Measurements from ENCODE around the gene GM2A.

GM2A gene

DNA sequence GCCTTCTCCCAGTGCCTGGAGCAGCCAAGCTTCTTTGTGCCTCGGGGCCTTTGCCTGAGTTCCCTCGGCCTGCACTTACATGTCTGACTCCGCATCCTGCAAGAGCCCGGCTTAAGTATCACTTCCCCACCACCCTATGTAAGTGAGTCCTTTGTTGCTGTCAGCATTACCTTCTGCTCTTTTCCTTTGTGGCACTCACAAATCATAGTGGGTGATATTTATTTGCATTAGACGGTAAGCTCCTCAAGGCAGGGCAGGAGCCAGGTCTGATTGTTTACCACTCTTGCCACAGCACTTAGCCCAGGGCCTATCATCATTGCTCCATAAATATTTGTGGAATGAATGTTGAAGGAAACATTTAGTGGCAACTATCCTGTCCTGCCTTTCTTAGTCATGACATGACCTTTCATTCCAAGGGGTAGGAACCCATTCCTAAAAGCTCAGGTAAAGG is 4.8 kb downstream of the GM2A start:
- TF ChIP-seq, protein P1, sequence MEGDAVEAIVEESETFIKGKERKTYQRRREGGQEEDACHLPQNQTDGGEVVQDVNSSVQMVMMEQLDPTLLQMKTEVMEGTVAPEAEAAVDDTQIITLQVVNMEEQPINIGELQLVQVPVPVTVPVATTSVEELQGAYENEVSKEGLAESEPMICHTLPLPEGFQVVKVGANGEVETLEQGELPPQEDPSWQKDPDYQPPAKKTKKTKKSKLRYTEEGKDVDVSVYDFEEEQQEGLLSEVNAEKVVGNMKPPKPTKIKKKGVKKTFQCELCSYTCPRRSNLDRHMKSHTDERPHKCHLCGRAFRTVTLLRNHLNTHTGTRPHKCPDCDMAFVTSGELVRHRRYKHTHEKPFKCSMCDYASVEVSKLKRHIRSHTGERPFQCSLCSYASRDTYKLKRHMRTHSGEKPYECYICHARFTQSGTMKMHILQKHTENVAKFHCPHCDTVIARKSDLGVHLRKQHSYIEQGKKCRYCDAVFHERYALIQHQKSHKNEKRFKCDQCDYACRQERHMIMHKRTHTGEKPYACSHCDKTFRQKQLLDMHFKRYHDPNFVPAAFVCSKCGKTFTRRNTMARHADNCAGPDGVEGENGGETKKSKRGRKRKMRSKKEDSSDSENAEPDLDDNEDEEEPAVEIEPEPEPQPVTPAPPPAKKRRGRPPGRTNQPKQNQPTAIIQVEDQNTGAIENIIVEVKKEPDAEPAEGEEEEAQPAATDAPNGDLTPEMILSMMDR (IDR thresholded peaks at IDR 0.05; ENCODE audit: low read depth, low read length, poor library complexity, severe bottlenecking) = no peak
- no peak for TF ChIP-seq EZH2phosphoT487 (IDR thresholded peaks at IDR 0.05; ENCODE audit: borderline replicate concordance, low read length)
- Histone ChIP-seq H3K4me3 (ENCODE audit: low read length) (peak overlapping the region; percentile 45), H3K4me1 (ENCODE audit: control insufficient read depth, low read length) (peaks cover 52% of the 10 kb centered on the region)

DNA sequence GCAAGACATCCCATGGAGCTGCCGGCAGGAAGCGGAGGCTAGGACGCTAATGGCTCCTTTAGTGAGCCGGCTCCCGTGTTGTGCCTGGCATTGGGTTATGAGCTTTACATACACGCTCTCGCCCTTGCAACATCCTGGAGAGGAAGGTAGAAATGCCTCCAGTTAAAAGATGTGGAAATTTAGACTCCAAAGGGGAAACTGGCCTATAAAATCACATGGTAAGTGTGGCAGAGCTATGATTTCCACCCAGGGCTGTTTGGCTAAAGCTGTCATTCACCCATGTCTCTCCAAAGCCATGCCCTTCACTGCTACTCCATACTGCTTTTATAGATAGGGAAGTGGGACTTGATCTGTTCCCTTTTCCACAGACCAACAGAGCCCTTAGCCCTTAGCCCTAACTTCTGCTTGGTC is 5.2 kb downstream of the GM2A start:
- Histone ChIP-seq H3F3A (ENCODE audit: control insufficient read depth, insufficient read depth) (0 out of 2 replicates have a peak, but pooled peaks cover 8% of the 10 kb centered on the region), H3K4me2 (ENCODE audit: low read length) (peak overlapping the region; percentile 93)

More for the DNA sequence above, 4.8 kb downstream of the GM2A start:
- no peaks in the 10 kb centered on the region for H3K9me3 ChIP-seq (ENCODE audit: control insufficient read depth, insufficient read depth, low read length)
- peak overlapping the region; percentile 93 for H3K4me2 ChIP-seq (ENCODE audit: low read length)
- H3K27ac ChIP-seq (ENCODE audit: low read depth, low read length) = peak overlapping the region; percentile 77
- peaks cover 67% of the 10 kb centered on the region for H3K79me2 ChIP-seq (ENCODE audit: control insufficient read depth, low read length)
- 0 out of 2 replicates have a peak, but pooled peaks cover 8% of the 10 kb centered on the region for H3F3A ChIP-seq (ENCODE audit: control insufficient read depth, insufficient read depth)
- H3K27me3 ChIP-seq (ENCODE audit: control insufficient read depth, low read length) = no peaks in the 10 kb centered on the region
- peaks cover 48% of the 10 kb centered on the region for H3K36me3 ChIP-seq (ENCODE audit: control insufficient read depth, low read length)
- H4K20me1 ChIP-seq (ENCODE audit: control insufficient read depth, insufficient read depth, low read depth, low read length) = no peaks in the 10 kb centered on the region
- H3K9me2 ChIP-seq (replicated peaks; ENCODE audit: control insufficient read depth, low read length) = no peaks in the 10 kb centered on the region

DNA sequence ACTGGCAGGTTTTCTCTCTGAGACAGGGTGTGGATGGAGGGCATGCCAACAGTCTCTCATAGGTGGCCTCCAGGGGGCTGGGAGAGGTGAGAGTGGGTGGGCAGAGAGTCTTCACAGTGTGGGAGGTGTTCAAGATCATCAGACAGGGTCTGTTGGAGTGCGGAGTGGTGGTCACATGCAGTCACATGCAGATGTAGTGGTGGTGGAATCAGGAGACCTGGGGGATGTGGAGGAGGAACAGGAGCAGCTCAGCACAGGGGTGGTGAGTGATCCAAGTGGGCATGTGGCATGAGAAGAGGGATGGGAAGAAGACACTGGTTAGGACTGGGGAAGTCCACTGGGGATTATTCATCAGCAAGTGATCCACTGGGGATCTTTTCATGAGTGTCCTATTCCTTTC is 5.8 kb downstream of the GM2A start:
- H3K27ac ChIP-seq (ENCODE audit: low read depth, low read length) = no peak overlapping the region
- H3K4me2 ChIP-seq (ENCODE audit: low read length) = no peak overlapping the region
- TF ChIP-seq EZH2phosphoT487 (IDR thresholded peaks at IDR 0.05; ENCODE audit: borderline replicate concordance, low read length) = no peak
- TF ChIP-seq, protein P1 (IDR thresholded peaks at IDR 0.05; ENCODE audit: low read depth, low read length, poor library complexity, severe bottlenecking) = no peak

More for the DNA sequence above, 5.2 kb downstream of the GM2A start:
- H3K4me3 ChIP-seq (ENCODE audit: low read length) = peak overlapping the region; percentile 45; the same call in 1 of the 2 replicates
- H3K9me2 ChIP-seq (replicated peaks; ENCODE audit: control insufficient read depth, low read length) = no peaks in the 10 kb centered on the region
- H3K27me3 ChIP-seq (ENCODE audit: control insufficient read depth, low read length) = no peaks in the 10 kb centered on the region
- peaks cover 65% of the 10 kb centered on the region for H3K79me2 ChIP-seq (ENCODE audit: control insufficient read depth, low read length)
- peaks cover 48% of the 10 kb centered on the region for H3K36me3 ChIP-seq (ENCODE audit: control insufficient read depth, low read length)
- H3K9me3 ChIP-seq (ENCODE audit: control insufficient read depth, insufficient read depth, low read length) = no peaks in the 10 kb centered on the region
- peaks cover 52% of the 10 kb centered on the region for H3K4me1 ChIP-seq (ENCODE audit: control insufficient read depth, low read length)
- no peaks in the 10 kb centered on the region for H4K20me1 ChIP-seq (ENCODE audit: control insufficient read depth, insufficient read depth, low read depth, low read length)
- TF ChIP-seq, protein P1 (IDR thresholded peaks at IDR 0.05; ENCODE audit: low read depth, low read length, poor library complexity, severe bottlenecking) = no peak
- TF ChIP-seq EZH2phosphoT487 (IDR thresholded peaks at IDR 0.05; ENCODE audit: borderline replicate concordance, low read length) = no peak
- no peak overlapping the region for H3K27ac ChIP-seq (ENCODE audit: low read depth, low read length)

More for the DNA sequence above, 5.8 kb downstream of the GM2A start:
- no peaks in the 10 kb centered on the region for H3K27me3 ChIP-seq (ENCODE audit: control insufficient read depth, low read length)
- peaks cover 59% of the 10 kb centered on the region for H3K79me2 ChIP-seq (ENCODE audit: control insufficient read depth, low read length)
- no peak overlapping the region for H3K4me3 ChIP-seq (ENCODE audit: low read length)
- H3F3A ChIP-seq (ENCODE audit: control insufficient read depth, insufficient read depth) = 0 out of 2 replicates have a peak, but pooled peaks cover 8% of the 10 kb centered on the region
- peaks cover 53% of the 10 kb centered on the region for H3K36me3 ChIP-seq (ENCODE audit: control insufficient read depth, low read length)
- H3K4me1 ChIP-seq (ENCODE audit: control insufficient read depth, low read length) = peaks cover 50% of the 10 kb centered on the region
- H3K9me2 ChIP-seq (replicated peaks; ENCODE audit: control insufficient read depth, low read length) = no peaks in the 10 kb centered on the region
- H4K20me1 ChIP-seq (ENCODE audit: control insufficient read depth, insufficient read depth, low read depth, low read length) = no peaks in the 10 kb centered on the region
- H3K9me3 ChIP-seq (ENCODE audit: control insufficient read depth, insufficient read depth, low read length) = no peaks in the 10 kb centered on the region

Measured in DOHH2 (cell line).